ENCODE results near the gene NUP214.

GRCh38 chr9:131258698-131259431, 133.5 kb downstream of the NUP214 start:
- TF ChIP-seq, protein P1, sequence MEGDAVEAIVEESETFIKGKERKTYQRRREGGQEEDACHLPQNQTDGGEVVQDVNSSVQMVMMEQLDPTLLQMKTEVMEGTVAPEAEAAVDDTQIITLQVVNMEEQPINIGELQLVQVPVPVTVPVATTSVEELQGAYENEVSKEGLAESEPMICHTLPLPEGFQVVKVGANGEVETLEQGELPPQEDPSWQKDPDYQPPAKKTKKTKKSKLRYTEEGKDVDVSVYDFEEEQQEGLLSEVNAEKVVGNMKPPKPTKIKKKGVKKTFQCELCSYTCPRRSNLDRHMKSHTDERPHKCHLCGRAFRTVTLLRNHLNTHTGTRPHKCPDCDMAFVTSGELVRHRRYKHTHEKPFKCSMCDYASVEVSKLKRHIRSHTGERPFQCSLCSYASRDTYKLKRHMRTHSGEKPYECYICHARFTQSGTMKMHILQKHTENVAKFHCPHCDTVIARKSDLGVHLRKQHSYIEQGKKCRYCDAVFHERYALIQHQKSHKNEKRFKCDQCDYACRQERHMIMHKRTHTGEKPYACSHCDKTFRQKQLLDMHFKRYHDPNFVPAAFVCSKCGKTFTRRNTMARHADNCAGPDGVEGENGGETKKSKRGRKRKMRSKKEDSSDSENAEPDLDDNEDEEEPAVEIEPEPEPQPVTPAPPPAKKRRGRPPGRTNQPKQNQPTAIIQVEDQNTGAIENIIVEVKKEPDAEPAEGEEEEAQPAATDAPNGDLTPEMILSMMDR (IDR thresholded peaks at IDR 0.05; ENCODE audit: low read depth, low read length, poor library complexity, severe bottlenecking): no peak
- TF ChIP-seq EZH2phosphoT487 (IDR thresholded peaks at IDR 0.05; ENCODE audit: borderline replicate concordance, low read length): no peak
